ENCODE data around the gene LMAN1L.

LMAN1L gene

DNA sequence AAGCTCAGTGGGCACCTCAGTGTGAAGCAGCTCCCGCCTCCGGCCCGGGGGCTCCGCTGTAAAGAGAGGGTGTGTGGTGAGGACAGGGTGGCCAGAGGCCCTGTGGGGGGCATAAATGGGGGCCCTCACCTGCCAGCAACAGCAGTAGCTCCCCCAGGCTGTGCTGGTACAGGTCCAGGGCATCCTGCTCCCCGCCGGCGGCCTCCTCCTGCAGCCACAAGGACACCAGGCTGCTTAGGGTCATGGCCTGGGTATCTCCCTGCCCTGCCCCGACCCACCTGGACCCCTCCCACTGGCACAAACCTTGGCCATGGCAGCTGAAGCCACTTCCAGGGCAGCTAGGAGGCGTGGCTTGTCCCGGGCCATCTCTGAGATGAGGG lies 25.5 kb downstream of the LMAN1L start:
- DNase-seq (ENCODE audit: low spot score), result no peak

- no peak for DNase-seq (ENCODE audit: low spot score)
Measured at GRCh38 chr15:74838746-74839525, 26.3 kb downstream of the LMAN1L start.

- DNase-seq (ENCODE audit: low spot score), result no peak
Measured at GRCh38 chr15:74839526-74840395, 27.1 kb downstream of the LMAN1L start.

GRCh38 chr15:74840851-74841775 lies 28.5 kb downstream of the LMAN1L start:
- DNase-seq (ENCODE audit: low spot score), result no peak

- DNase-seq (ENCODE audit: low spot score), result no peak
Measured at GRCh38 chr15:74841891-74842373, 29.3 kb downstream of the LMAN1L start.

GRCh38 chr15:74842581-74843444 lies 30.2 kb downstream of the LMAN1L start, which contains the start of gene ULK3:
TSS of gene ULK3 (minus strand) at chr15:74843156. CDS start at chr15:74843105, 51 bp downstream.
- DNase-seq (ENCODE audit: low spot score), result peak; percentile 91

DNA sequence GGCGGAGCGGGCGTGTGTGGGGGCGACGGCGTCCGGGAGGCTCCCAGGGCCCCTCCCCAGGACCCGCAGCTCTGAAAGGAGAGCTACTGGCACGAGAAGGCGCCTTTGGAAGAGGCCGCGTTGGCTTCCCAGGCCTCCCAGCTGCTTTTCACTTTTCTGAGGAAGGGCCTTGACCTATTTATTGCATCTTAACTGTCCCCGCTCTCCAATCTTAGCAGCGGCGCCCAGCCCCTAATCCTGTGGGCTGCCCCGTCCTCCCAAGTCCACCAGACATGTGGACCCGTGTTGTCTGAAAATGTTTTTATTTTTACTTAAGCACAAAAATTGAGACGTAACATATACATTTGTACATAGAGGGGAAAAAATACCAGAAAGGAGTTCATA lies 30.8 kb downstream of the LMAN1L start:
- DNase-seq (ENCODE audit: low spot score), result no peak

DNA sequence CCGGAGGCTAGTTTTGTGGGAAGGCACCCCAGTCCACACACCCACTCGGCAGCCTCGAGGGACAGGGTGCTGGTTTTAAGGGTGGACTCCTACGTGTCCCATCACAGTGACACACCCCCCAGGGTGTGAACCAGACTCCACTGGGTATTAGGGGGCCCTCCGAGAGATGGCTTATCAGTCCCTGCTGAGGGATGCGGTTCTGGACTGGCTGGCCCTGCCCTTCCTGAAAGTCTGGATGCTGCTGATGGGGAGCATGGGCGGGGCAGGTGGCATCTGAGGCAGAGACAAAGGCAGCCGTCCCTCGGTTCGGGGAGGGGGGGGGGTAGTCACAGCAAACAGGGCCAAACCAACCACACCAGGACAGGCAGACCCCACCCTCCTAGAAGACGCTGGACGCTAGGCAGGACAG lies 31.3 kb downstream of the LMAN1L start:
- no peak for DNase-seq (ENCODE audit: low spot score)

DNA sequence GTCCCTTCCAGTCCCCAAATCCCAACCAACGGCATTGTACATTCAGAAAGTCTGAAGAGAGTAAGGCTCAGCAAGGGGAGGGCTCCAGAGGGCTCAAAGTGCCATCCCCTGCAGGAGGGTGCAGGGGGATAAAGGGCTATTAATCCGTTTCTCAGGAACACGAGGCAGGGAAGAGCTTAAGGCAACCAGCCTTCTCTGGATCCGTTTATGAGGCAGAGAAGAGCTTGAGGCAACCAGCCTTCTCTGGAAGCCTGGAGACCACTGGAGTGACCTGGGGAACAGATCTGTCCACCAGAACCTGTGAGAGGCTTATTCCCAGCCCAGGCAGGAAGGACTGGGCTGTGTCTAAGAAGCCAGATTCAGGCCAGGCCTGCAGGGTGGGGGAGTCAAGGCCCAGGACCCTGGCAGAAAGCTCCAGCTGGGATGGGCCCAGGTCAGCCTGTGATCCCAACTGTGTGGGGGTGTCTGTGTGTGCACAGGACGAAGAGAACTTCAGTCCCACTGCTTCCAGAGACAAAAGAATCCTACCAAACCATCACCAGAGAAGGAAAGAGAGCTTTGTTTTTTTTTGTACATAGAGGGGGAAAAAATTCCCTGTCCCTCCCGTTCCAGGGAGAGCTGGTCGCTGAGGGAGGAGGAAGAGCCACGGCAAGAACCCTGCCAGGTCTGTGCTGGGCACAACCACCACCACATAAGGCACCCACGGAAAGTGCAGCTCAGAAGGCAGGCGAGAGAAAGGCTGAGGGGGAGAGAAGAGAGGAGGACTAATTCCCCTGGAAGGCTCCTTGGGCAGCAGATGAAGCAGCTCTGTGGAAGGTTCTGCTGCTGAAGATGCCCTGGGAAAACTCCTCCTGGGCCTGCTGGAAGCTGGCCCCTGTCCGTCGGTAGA lies 31.9 kb downstream of the LMAN1L start:
- no peak for DNase-seq (ENCODE audit: low spot score)

- no peak for DNase-seq (ENCODE audit: low spot score)
Measured at GRCh38 chr15:74845208-74845568, 32.6 kb downstream of the LMAN1L start.

DNA sequence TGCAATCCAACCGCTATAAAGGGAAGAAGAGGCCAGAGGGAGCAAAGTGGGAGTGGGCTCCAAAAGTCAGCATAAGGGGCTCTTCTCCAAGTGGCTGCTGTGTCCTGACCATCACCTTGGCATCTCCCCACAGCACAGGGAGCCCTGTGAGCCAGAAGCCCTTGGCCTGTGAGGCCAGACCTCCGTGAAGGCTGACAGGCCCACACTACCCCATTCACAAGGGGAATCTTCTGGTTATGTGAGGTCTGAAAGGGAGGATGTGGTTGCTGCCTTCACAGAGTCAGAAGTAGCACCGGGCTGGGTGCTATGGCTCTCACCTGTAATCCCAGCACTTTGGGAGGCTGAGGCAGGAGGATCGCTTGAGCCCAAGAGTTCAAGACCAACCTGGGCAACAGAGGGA lies 32.9 kb downstream of the LMAN1L start:
- no peak for DNase-seq (ENCODE audit: low spot score)

DNA sequence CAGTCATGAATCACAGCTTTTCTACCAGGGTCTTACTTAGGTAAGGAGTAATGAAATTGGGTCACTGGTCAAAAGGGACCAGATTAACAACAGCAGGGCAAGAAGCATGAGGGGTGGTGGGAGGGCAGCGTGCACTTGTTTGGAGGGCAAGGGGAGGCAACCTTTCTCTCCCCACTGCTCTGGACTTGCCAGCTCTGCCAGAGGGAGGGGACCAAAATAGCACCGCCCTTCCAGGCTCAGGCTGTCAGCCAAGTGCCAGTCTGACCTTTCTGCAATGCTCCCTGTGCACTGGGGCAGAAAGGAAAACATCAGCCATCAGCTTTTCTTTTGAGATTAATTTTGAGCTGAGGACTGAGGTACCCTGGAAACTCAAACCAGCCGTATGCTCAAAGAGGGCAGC lies 34.8 kb downstream of the LMAN1L start:
- DNase-seq (ENCODE audit: low spot score), result no peak

GRCh38 chr15:74850393-74850792 lies 37.8 kb downstream of the LMAN1L start:
- no peak for DNase-seq (ENCODE audit: low spot score)

DNA sequence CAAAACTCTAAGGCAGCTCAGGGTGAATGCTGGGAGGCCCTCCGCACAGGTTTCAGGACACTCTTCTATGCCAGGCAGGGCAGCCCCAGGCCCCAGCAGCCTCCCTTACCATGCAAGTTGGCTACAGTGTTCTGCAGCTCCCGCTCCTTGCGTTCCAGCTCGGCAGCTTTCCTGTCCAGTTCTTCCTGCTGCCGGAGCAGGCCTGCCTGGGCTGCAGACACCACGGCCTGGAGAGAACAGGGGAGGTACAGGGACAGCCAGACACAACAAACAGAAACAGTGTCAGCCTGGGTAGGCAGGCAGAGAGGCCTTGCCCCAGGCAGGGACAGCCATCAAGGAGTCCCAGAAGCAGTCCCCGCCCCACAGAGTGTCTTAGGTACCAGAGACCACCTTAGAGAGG lies 39.3 kb downstream of the LMAN1L start:
- DNase-seq (ENCODE audit: low spot score), result no peak

DNA sequence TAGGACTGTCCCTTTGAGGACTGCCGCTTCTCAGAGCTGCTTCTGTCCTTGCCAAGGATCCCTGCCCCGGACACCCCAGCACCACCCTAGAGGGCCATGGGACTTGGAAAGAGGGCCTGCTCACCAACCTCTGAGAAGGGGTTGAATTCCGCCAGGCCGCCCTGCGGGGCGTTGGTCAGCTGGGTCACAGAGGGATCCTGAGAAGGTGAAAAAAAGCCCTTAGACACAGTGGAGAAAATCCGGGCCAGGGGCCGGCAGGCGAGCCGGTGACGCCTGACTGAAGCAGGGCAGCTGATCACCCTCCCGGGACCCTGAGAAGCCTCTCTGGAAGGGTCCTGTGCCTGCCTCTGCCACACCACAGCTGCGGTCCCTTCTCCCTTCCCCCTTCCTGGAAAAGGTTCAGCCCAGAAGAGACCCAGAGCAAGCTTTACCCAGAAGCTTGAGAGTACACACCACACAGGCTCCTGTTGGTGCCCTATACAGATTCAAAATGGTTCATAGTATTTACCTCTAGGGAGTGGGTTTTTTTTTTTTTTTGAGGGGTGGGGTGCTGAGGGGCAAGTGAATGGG lies 41.9 kb downstream of the LMAN1L start:
- DNase-seq (ENCODE audit: low spot score), result no peak

DNA sequence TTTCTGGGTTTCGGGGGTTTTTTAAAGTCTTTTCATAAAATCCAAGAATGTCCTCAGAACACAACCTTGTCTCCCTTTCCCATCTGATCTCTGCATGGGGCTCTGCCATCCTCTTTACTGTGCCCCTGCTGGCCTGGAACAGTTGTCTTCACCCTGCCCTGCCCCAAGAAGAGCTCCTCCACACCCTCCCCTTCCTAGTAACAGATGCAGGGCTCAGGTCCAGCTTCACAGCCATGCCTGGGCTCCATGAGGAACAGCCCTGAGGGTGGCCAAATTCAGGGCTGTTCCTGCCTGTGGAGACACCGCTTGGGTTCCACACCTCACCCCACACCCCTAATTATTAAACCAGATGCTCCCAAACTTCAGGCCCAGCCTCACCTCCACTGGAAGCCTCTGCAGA lies 43.2 kb downstream of the LMAN1L start:
- no peak for DNase-seq (ENCODE audit: low spot score)

GRCh38 chr15:74856537-74856936 lies 43.9 kb downstream of the LMAN1L start:
- no peak for DNase-seq (ENCODE audit: low spot score)

- no peak for DNase-seq (ENCODE audit: low spot score)
Measured at GRCh38 chr15:74857082-74857655, 44.5 kb downstream of the LMAN1L start.

- DNase-seq (ENCODE audit: low spot score), result no peak
Measured at GRCh38 chr15:74857671-74858368, 45.2 kb downstream of the LMAN1L start.

Data from left forelimb (tissue), 1 donor.